ENCODE measurements around the gene ERO1B. TPM values are rescaled to one million over a fixed set of nuclear protein-coding genes. Genes with fewer than 3 reads are reported as not detected.

ERO1B gene
- total RNA-seq, 1 experiment from 2014 or later = 5.4 TPM

GRCh38 chr1:236211815-236212214 is 69.9 kb downstream of the ERO1B start:
- no TSS peak for BruUV-seq (replicated peaks)
- ChIA-PET POLR2A (no interaction called here), CTCF (no interaction called here), RAD21 (ENCODE audit: low non-redundant PET in 1 of 2, low total read pairs in 2 of 2, uncharacterized antibody in 2 of 2, unreplicated experiment in 2 of 2) (no interaction called here)
- H3K9me3 ChIP-seq (ENCODE audit: control insufficient read depth in 1 of 2, insufficient read depth in 1 of 2, low read depth in 1 of 2, low read length in 2 of 2) = no peaks in the 10 kb centered on the region
- TF ChIP-seq REST (IDR thresholded peaks at IDR 0.05; ENCODE audit: low read depth) (no peak), ZBTB33 (IDR thresholded peaks at IDR 0.05; ENCODE audit: extremely low read depth, insufficient replicate concordance, low read length) (no peak), JUND (IDR thresholded peaks at IDR 0.05) (no peak), SRF (IDR thresholded peaks at IDR 0.05; ENCODE audit: low read depth) (no peak), EZH2phosphoT487 (IDR thresholded peaks at IDR 0.05; ENCODE audit: borderline replicate concordance) (no peak), SP1 (IDR thresholded peaks at IDR 0.05; ENCODE audit: low read depth) (no peak), POLR2AphosphoS5 (IDR thresholded peaks at IDR 0.05; ENCODE audit: low read depth, low read length) (no peak), ELF1 (IDR thresholded peaks at IDR 0.05; ENCODE audit: borderline replicate concordance, low read depth) (no peak), CBX3 (IDR thresholded peaks at IDR 0.05; ENCODE audit: low read depth) (no peak), POLR2A (IDR thresholded peaks at IDR 0.05; ENCODE audit: borderline replicate concordance, extremely low read depth, insufficient read depth, insufficient read length) (no peak), ZFX (IDR thresholded peaks at IDR 0.05) (no peak), CEBPB (IDR thresholded peaks at IDR 0.05; ENCODE audit: low read depth) (no peak), SIN3A (IDR thresholded peaks at IDR 0.05; ENCODE audit: low read depth) (no peak), EGR1 (IDR thresholded peaks at IDR 0.05; ENCODE audit: low read depth) (no peak), RAD21 (IDR thresholded peaks at IDR 0.05; ENCODE audit: low read depth) (no peak), TCF7L2 (IDR thresholded peaks at IDR 0.05; ENCODE audit: borderline replicate concordance, extremely low read depth, insufficient read depth, insufficient read length) (no peak), FOSL1 (IDR thresholded peaks at IDR 0.05; ENCODE audit: low read depth) (no peak), ZNF274 (IDR thresholded peaks at IDR 0.05; ENCODE audit: low read depth, low read length) (no peak), EZH2 (IDR thresholded peaks at IDR 0.05) (no peak)
- TF ChIP-seq, protein P1, sequence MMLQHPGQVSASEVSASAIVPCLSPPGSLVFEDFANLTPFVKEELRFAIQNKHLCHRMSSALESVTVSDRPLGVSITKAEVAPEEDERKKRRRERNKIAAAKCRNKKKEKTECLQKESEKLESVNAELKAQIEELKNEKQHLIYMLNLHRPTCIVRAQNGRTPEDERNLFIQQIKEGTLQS (IDR thresholded peaks at IDR 0.05) = no peak
- H3K4me3 ChIP-seq (replicated peaks in 1 of 2; ENCODE audit: low read depth in 1 of 2, low read length in 2 of 2) = no peak overlapping the region
- no peaks in the 10 kb centered on the region for H3K79me2 ChIP-seq (ENCODE audit: insufficient read depth, low read length)
- H3K27me3 ChIP-seq (ENCODE audit: insufficient read depth, low read length) = no peaks in the 10 kb centered on the region
- intact Hi-C loops (cut with micrococcal nuclease) = no loop called here
- DNase-seq (ENCODE audit: low read depth, low spot score) (no peak), ATAC-seq (no peak)
- no peak overlapping the region for H2AFZ ChIP-seq (ENCODE audit: low read depth, low read length, poor library complexity, severe bottlenecking)
- no peak overlapping the region for H3K9ac ChIP-seq (ENCODE audit: low read length)
- no peaks in the 10 kb centered on the region for H3K4me1 ChIP-seq (ENCODE audit: control insufficient read depth in 1 of 2, insufficient read depth in 2 of 2, low read length in 2 of 2)
- H3K9me2 ChIP-seq (ENCODE audit: insufficient read depth) = no peaks in the 10 kb centered on the region
- H3K27ac ChIP-seq (ENCODE audit: low read depth, low read length) = no peak overlapping the region
- H4K20me1 ChIP-seq (ENCODE audit: insufficient read depth) = no peaks in the 10 kb centered on the region
- no peaks in the 10 kb centered on the region for H3K36me3 ChIP-seq (ENCODE audit: control insufficient read depth in 1 of 2, insufficient read depth in 2 of 2, low read length in 2 of 2)
- H3K4me2 ChIP-seq (ENCODE audit: low read length) = no peak overlapping the region
